ENCODE results near the gene USP22. TPM values are rescaled to one million over a fixed set of nuclear protein-coding genes. Genes with fewer than 3 reads are reported as not detected.
A peak's percentile ranks its signal among the peaks of the same experiment; 100 is the strongest.

The USP22 gene
- total and polyA plus RNA-seq, 2 experiments from 2014 or later, result 68.9 to 296 TPM

GRCh38 chr17:20993863-20994778 lies 48.7 kb downstream of the USP22 start:
- Histone ChIP-seq H3K4me1 (ENCODE audit: insufficient read depth) (peaks cover 6% of the 10 kb centered on the region; the same call in 1 of the 2 replicates), H3K4me3 (no peak overlapping the region), H3K79me2 (replicated peaks; ENCODE audit: insufficient read depth) (no peaks in the 10 kb centered on the region), H3K27me3 (ENCODE audit: insufficient read depth) (no peaks in the 10 kb centered on the region), H3K36me3 (ENCODE audit: insufficient read depth) (0 out of 2 replicates have a peak, but pooled peaks cover 3% of the 10 kb centered on the region), H4K20me1 (replicated peaks; ENCODE audit: insufficient read depth) (peaks cover 2% of the 10 kb centered on the region; the same call in 1 of the 2 replicates), H3K9me2 (ENCODE audit: insufficient read depth) (no peaks in the 10 kb centered on the region), H2AFZ (no peak overlapping the region; the same call in 1 of the 2 replicates), H3F3A (replicated peaks; ENCODE audit: low read depth) (peaks cover 10% of the 10 kb centered on the region; the same call in 1 of the 2 replicates), H3K27ac (ENCODE audit: low read depth) (no peak overlapping the region), H3K4me2 (no peak overlapping the region)
- peaks cover 21% of the 10 kb centered on the region for H3K4me1 Mint-ChIP-seq
- H3K4me3 Mint-ChIP-seq, result no peak overlapping the region
- TF ChIP-seq EZH2phosphoT487 (IDR thresholded peaks at IDR 0.05; ENCODE audit: unreplicated experiment) (no peak), ZNF331 (CRISPR knock-in tag; IDR thresholded peaks at IDR 0.05; ENCODE audit: low read depth) (peak; percentile 82)
- peaks cover 12% of the 10 kb centered on the region for H3K36me3 Mint-ChIP-seq (ENCODE audit: low read depth)
- DNase-seq (ENCODE audit: low spot score) (no peak), ATAC-seq (no peak)
- H3K27ac Mint-ChIP-seq, result no peak overlapping the region
- peaks cover 6% of the 10 kb centered on the region; the same call in 2 of the 3 replicates for H3K9me3 Mint-ChIP-seq
- H3K27me3 Mint-ChIP-seq (ENCODE audit: insufficient read depth, low read depth, poor library complexity), result peaks cover 33% of the 10 kb centered on the region

- peaks cover 6% of the 10 kb centered on the region; the same call in 1 of the 2 replicates for H3K4me1 ChIP-seq (ENCODE audit: insufficient read depth)
- peak overlapping the region; percentile 9; the same call in 1 of the 2 replicates for H2AFZ ChIP-seq
- ATAC-seq (peak; percentile 57), DNase-seq (ENCODE audit: low spot score) (peak; percentile 92)
- no peaks in the 10 kb centered on the region for H3K9me2 ChIP-seq (ENCODE audit: insufficient read depth)
- Mint-ChIP-seq H3K4me3 (no peak overlapping the region), H3K4me1 (peaks cover 12% of the 10 kb centered on the region; the same call in 2 of the 3 replicates), H3K27ac (peak overlapping the region; percentile 91), H3K27me3 (ENCODE audit: insufficient read depth, low read depth, poor library complexity) (peaks cover 24% of the 10 kb centered on the region), H3K36me3 (ENCODE audit: low read depth) (peaks cover 4% of the 10 kb centered on the region; the same call in 1 of the 3 replicates), H3K9me3 (peaks cover 6% of the 10 kb centered on the region; the same call in 2 of the 3 replicates)
- H3K4me2 ChIP-seq, result no peak overlapping the region
- no peaks in the 10 kb centered on the region for H4K20me1 ChIP-seq (replicated peaks; ENCODE audit: insufficient read depth)
- TF ChIP-seq CREB1 (CRISPR knock-in tag; IDR thresholded peaks at IDR 0.05; ENCODE audit: low read depth), result 0 out of 2 replicates have a peak, but pooled peaks have one; percentile 36
- no peak for TF ChIP-seq EZH2 (IDR thresholded peaks at IDR 0.05; ENCODE audit: low read depth, unreplicated experiment)
- TF ChIP-seq, protein P1, sequence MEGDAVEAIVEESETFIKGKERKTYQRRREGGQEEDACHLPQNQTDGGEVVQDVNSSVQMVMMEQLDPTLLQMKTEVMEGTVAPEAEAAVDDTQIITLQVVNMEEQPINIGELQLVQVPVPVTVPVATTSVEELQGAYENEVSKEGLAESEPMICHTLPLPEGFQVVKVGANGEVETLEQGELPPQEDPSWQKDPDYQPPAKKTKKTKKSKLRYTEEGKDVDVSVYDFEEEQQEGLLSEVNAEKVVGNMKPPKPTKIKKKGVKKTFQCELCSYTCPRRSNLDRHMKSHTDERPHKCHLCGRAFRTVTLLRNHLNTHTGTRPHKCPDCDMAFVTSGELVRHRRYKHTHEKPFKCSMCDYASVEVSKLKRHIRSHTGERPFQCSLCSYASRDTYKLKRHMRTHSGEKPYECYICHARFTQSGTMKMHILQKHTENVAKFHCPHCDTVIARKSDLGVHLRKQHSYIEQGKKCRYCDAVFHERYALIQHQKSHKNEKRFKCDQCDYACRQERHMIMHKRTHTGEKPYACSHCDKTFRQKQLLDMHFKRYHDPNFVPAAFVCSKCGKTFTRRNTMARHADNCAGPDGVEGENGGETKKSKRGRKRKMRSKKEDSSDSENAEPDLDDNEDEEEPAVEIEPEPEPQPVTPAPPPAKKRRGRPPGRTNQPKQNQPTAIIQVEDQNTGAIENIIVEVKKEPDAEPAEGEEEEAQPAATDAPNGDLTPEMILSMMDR (conservative IDR thresholded peaks at IDR 0.05; ENCODE audit: low read depth in 2 of 2), result peak; percentile 81 to 97
- TF ChIP-seq STAT1 (IDR thresholded peaks at IDR 0.05; ENCODE audit: unreplicated experiment), result no peak
- TF ChIP-seq, protein P2, sequence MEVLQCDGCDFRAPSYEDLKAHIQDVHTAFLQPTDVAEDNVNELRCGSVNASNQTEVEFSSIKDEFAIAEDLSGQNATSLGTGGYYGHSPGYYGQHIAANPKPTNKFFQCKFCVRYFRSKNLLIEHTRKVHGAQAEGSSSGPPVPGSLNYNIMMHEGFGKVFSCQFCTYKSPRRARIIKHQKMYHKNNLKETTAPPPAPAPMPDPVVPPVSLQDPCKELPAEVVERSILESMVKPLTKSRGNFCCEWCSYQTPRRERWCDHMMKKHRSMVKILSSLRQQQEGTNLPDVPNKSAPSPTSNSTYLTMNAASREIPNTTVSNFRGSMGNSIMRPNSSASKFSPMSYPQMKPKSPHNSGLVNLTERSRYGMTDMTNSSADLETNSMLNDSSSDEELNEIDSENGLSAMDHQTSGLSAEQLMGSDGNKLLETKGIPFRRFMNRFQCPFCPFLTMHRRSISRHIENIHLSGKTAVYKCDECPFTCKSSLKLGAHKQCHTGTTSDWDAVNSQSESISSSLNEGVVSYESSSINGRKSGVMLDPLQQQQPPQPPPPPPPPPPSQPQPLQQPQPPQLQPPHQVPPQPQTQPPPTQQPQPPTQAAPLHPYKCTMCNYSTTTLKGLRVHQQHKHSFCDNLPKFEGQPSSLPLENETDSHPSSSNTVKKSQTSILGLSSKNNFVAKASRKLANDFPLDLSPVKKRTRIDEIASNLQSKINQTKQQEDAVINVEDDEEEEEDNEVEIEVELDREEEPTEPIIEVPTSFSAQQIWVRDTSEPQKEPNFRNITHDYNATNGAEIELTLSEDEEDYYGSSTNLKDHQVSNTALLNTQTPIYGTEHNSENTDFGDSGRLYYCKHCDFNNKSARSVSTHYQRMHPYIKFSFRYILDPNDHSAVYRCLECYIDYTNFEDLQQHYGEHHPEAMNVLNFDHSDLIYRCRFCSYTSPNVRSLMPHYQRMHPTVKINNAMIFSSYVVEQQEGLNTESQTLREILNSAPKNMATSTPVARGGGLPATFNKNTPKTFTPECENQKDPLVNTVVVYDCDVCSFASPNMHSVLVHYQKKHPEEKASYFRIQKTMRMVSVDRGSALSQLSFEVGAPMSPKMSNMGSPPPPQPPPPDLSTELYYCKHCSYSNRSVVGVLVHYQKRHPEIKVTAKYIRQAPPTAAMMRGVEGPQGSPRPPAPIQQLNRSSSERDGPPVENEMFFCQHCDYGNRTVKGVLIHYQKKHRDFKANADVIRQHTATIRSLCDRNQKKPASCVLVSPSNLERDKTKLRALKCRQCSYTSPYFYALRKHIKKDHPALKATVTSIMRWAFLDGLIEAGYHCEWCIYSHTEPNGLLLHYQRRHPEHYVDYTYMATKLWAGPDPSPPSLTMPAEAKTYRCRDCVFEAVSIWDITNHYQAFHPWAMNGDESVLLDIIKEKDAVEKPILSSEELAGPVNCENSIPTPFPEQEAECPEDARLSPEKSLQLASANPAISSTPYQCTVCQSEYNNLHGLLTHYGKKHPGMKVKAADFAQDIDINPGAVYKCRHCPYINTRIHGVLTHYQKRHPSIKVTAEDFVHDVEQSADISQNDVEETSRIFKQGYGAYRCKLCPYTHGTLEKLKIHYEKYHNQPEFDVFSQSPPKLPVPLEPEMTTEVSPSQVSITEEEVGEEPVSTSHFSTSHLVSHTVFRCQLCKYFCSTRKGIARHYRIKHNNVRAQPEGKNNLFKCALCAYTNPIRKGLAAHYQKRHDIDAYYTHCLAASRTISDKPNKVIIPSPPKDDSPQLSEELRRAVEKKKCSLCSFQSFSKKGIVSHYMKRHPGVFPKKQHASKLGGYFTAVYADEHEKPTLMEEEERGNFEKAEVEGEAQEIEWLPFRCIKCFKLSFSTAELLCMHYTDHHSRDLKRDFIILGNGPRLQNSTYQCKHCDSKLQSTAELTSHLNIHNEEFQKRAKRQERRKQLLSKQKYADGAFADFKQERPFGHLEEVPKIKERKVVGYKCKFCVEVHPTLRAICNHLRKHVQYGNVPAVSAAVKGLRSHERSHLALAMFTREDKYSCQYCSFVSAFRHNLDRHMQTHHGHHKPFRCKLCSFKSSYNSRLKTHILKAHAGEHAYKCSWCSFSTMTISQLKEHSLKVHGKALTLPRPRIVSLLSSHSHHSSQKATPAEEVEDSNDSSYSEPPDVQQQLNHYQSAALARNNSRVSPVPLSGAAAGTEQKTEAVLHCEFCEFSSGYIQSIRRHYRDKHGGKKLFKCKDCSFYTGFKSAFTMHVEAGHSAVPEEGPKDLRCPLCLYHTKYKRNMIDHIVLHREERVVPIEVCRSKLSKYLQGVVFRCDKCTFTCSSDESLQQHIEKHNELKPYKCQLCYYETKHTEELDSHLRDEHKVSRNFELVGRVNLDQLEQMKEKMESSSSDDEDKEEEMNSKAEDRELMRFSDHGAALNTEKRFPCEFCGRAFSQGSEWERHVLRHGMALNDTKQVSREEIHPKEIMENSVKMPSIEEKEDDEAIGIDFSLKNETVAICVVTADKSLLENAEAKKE (CRISPR knock-in tag; IDR thresholded peaks at IDR 0.05), result no peak
- no peak for TF ChIP-seq ZNF114 (CRISPR knock-in tag; IDR thresholded peaks at IDR 0.05)
- no peak overlapping the region for H3K4me3 ChIP-seq
- no peaks in the 10 kb centered on the region for H3K79me2 ChIP-seq (replicated peaks; ENCODE audit: insufficient read depth)
- H3K27me3 ChIP-seq (ENCODE audit: insufficient read depth), result no peaks in the 10 kb centered on the region
- H3K27ac ChIP-seq (ENCODE audit: low read depth), result peak overlapping the region; percentile 17; the same call in 1 of the 2 replicates
- 0 out of 2 replicates have a peak, but pooled peaks cover 4% of the 10 kb centered on the region for H3F3A ChIP-seq (replicated peaks; ENCODE audit: low read depth)
- H3K36me3 ChIP-seq (ENCODE audit: insufficient read depth), result 0 out of 2 replicates have a peak, but pooled peaks cover 3% of the 10 kb centered on the region
Measured at GRCh38 chr17:20992987-20993862, 49.6 kb downstream of the USP22 start.

Data from GM23338 (cell line).